ENCODE measurements around the gene NPY4R.
"Not testable (repeated sequence)": the region's sequence is repeated elsewhere in the genome, so short reads cannot be mapped to it uniquely, and the experiment has no call there.

GRCh38 chr10:46447439-46447838, 18.3 kb downstream of the NPY4R start:
- TF ChIP-seq, protein P1, sequence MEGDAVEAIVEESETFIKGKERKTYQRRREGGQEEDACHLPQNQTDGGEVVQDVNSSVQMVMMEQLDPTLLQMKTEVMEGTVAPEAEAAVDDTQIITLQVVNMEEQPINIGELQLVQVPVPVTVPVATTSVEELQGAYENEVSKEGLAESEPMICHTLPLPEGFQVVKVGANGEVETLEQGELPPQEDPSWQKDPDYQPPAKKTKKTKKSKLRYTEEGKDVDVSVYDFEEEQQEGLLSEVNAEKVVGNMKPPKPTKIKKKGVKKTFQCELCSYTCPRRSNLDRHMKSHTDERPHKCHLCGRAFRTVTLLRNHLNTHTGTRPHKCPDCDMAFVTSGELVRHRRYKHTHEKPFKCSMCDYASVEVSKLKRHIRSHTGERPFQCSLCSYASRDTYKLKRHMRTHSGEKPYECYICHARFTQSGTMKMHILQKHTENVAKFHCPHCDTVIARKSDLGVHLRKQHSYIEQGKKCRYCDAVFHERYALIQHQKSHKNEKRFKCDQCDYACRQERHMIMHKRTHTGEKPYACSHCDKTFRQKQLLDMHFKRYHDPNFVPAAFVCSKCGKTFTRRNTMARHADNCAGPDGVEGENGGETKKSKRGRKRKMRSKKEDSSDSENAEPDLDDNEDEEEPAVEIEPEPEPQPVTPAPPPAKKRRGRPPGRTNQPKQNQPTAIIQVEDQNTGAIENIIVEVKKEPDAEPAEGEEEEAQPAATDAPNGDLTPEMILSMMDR (conservative IDR thresholded peaks at IDR 0.05; ENCODE audit: low read length) = not testable (repeated sequence)
- TF ChIP-seq EZH2phosphoT487 (IDR thresholded peaks at IDR 0.05; ENCODE audit: borderline replicate concordance) = not testable (repeated sequence)

All from Loucy (cell line).